Heart right ventricle (tissue), 16 donors: ENCODE results near the gene TMEM269. TPM values are rescaled to one million over a fixed set of nuclear protein-coding genes. Genes with fewer than 3 reads are reported as not detected.

ENCODE experiments used
- ATAC-seq, 8 donors: fragments of 200-7000 bp; cut with Tn5 transposase; one replicate each; pipeline ENCODE4 v1.9.1; 2020; ENCODE audit warnings: mild to moderate bottlenecking in 8 of 8, moderate library complexity in 8 of 8, moderate number of reproducible peaks in 1 of 8
- DNase-seq, 2 donors: peaks; one replicate each; pipeline ENCODE4 v3.0.0-alpha.2; 2020
- H3K27ac ChIP-seq, 10 donors: fragments of 200-600 bp; sonication (generic) in 2 of 10; one replicate each; pipeline versions ENCODE4 v1.5.0 to v1.8.0; 2020 to 2022; ENCODE audit warnings: mild to moderate bottlenecking in 3 of 10
- H3K27me3 ChIP-seq, 7 donors: fragments of 200-600 bp; one replicate each; pipeline ENCODE4 v1.8.0; 2021 to 2022; ENCODE audit warnings: mild to moderate bottlenecking in 2 of 7
- H3K36me3 ChIP-seq, 9 donors: fragments of 200-600 bp; sonication (generic) in 1 of 9; one replicate each; pipeline versions ENCODE4 v1.5.0 to v1.8.0; 2020 to 2022; ENCODE audit warnings: mild to moderate bottlenecking in 2 of 9
- H3K4me1 ChIP-seq, 9 donors: fragments of 200-600 bp; sonication (generic) in 1 of 9; one replicate each; pipeline versions ENCODE4 v1.5.0 to v1.8.0; 2020 to 2022; ENCODE audit warnings: mild to moderate bottlenecking in 4 of 9
- H3K4me3 ChIP-seq, 10 donors: fragments of 200-600 bp; sonication (generic) in 2 of 10; one replicate each; pipeline versions ENCODE4 v1.5.0 to v1.8.0; 2020 to 2022; ENCODE audit warnings: mild to moderate bottlenecking in 7 of 10, moderate library complexity in 2 of 10
- H3K9me3 ChIP-seq, 11 donors: fragments of 200-600 bp in 10 of 11; sonication (generic) in 2 of 11; one replicate each; pipeline versions ENCODE4 v1.5.0 to v1.8.0; 2013 to 2022; ENCODE audit warnings: mild to moderate bottlenecking in 2 of 11, control low read depth in 1 of 11, moderate library complexity in 1 of 11
- CTCF ChIP-seq, 9 donors: fragments of 200-600 bp; sonication (generic) in 2 of 9; IDR thresholded peaks; one replicate each; pipeline versions ENCODE4 v1.5.0 to v1.8.0; 2021 to 2022; ENCODE audit warnings: antibody characterized with exemption in 9 of 9, mild to moderate bottlenecking in 5 of 9, moderate library complexity in 1 of 9
- WGBS, 2 donors: extraction: QIAGEN DNeasy Blood & Tissue Kit; methylation state at CpG; one replicate each; pipeline ENCODE4 v1.1.7; 2013; ENCODE audit warnings: inconsistent platforms in 1 of 2; 5-methylcytosine and 5-hydroxymethylcytosine counted together
- intact Hi-C, 10 donors: fragments of 100-400 bp; cut with DNase I; formaldehyde crosslinking; loops; one replicate each; pipeline versions ENCODE4 v1.11.1 to v1.14.2; 2022
- long read RNA-seq, 3 donors: library from polyadenylated mRNA; unstranded; transcript quantifications; one replicate each; pipeline ENCODE4 v2.0.0, GENCODE V29; 2020 to 2021
- polyA plus RNA-seq, 2 donors: library from polyadenylated mRNA; stranded (reverse); fragments of 200-250 nt; gene quantifications; one replicate each; pipeline ENCODE4 v1.2.3, GENCODE V29; 2013
- total RNA-seq, 10 donors: library from RNA; stranded (reverse); fragmentation: NEBNext Ultra II Directional in 3 of 10; extraction: Animal tissue kit (Norgen Biotek cat#: 25700) in 3 of 10; gene quantifications; one replicate each; pipeline versions ENCODE4 v1.2.1 to v1.2.4, GENCODE V29; 2021 to 2023
- donor health status: Arrhythmogenic right ventricular cardiomyopathy.
- donor health status: ischemic (EF 13 %, LVEDD 7.1; RV severe dilation, severe dysfunction).
- donor health status: healthy with polysubstance abuse.
- donor health status: DM: no; HTN: yes; CAD: no.
- donor health status: DM: no; HTN: no; CAD: no.
- donor health status: ischemic (EF 25% LVEDD 6.9; RV normal size, moderate dysfunction).
- donor health status: ischemic (EF 25% LVEDD 5.7; RV mildly dilated, moderate dysfunction).
- donor health status: healthy.
- donor health status: DM: yes; HTN: yes; CAD: no.
- donor health status: Ischemic cardiomyopathy.
- donor health status: ischemic (EF 35%, LVEDD 5.7; RV mildly dilated, moderate dysfunction).
- donor health status: nonischemic (EF 11% LVEDD 7.7; RV severe dilation, severe dysfunction).
- donor health status: DM: yes; HTN: yes; CAD: no.
- donor health status: PGD.
- donor health status: ischemic (EF 29% LVEDD 5.4; RV normal size, mild dysfunction).
- donor health status: nonischemic (EF 23%, LVEDD 6.1; RV moderate dilation, normal function).

The TMEM269 gene
- total RNA-seq, result under 1 TPM in 2 of 10 donors, not detected in 8; 0.07 to 0.09 TPM
- under 1 TPM in 1 of 2 donors, not detected in 1; 0.01 TPM for polyA plus RNA-seq
- long read RNA-seq, donor 1, result 0 reads
- long read RNA-seq, donor 2, result 0 reads
- long read RNA-seq, donor 3, partial matches to known transcripts, result 0 of 1 reads
- long read RNA-seq, donor 3, other reads (novel, unspliced or antisense), result 1 of 1 reads

- ATAC-seq (peak; percentile 52 to 64 (median 57)), DNase-seq (peak; percentile 11 to 26)
- peaks cover 0 to 35% (median 8%) of the 10 kb centered on the region in 9 donors for H3K36me3 ChIP-seq
- H3K27me3 ChIP-seq, result peaks cover 0 to 11% (median 0%) of the 10 kb centered on the region in 7 donors
- no peaks in the 10 kb centered on the region for H3K9me3 ChIP-seq
- H3K4me3 ChIP-seq, result peak within 1 kb of the TSS in 9 of 10 donors; percentile 39 to 64 (median 48)
- TF ChIP-seq CTCF (IDR thresholded peaks at IDR 0.05), result no peak
- H3K4me1 ChIP-seq, result peaks cover 4 to 20% (median 14%) of the 10 kb centered on the region in 9 donors
- intact Hi-C loops, result loop anchor here in 1 of 10 donors (10.0 kb wide), 1 partner anchor 290 kb away; no protein-coding TSS in a partner anchor
- 9% methylated on average over 49 to 54 of the region's 54 CpGs for WGBS, 2 donors
- no peak within 1 kb of the TSS for H3K27ac ChIP-seq
Observed at GRCh38 chr1:42784946-42785693, at the start of gene TMEM269. Gene TMEM269 (plus strand): TSS chr1:42784991. CDS start chr1:42789894, 4,903 bp downstream.

- DNase-seq, result no peak
- 88 to 90% methylated on average over 11 of the region's 11 CpGs for WGBS, 2 donors
Observed at GRCh38 chr1:42735056-42735455, 49.7 kb upstream of the TMEM269 start.

DNA sequence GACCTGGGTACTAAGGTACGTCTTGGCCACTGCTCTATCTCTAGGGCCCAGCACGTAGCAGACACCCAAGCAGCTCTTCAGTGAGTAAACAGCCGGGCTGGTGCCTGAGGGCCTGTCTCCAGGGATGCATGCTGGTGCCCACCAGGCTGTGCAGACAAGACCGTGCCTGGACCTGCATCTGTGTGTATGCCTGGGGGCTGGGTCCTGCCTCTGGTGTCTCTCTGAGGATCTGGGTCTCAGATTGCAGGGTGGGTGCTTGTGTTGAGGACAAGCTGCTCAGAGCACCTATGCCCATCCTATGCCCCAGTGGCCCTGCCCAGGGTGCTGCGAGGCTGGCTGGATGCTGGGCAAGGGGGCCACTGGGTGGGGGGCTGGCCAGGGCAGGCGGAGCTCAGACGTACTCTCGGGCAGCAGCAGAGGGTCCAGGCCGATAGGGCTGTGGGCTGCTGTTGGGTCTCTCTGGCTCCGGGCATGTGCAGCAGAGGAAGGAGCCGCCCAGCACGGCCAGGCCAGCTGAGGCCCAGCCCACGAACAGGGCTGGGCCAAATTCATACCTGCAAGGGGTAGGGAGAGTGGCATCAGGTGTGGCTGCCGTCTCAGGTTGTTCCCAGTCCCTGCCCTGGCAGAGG is 49.2 kb upstream of the TMEM269 start:
- Histone ChIP-seq H3K4me1 (peaks cover 0 to 15% (median 0%) of the 10 kb centered on the region in 9 donors), H3K9me3 (no peaks in the 10 kb centered on the region), H3K27ac (no peak overlapping the region), H3K36me3 (no peaks in the 10 kb centered on the region), H3K4me3 (no peak overlapping the region), H3K27me3 (no peaks in the 10 kb centered on the region)
- 87 to 91% methylated on average over 14 of the region's 14 CpGs for WGBS, 2 donors
- DNase-seq (no peak), ATAC-seq (no peak)
- no peak for TF ChIP-seq CTCF (IDR thresholded peaks at IDR 0.05)
- intact Hi-C loops, result no loop called here

More at GRCh38 chr1:42735056-42735455, 49.7 kb upstream of the TMEM269 start:
- no peak for TF ChIP-seq CTCF (IDR thresholded peaks at IDR 0.05)
- Histone ChIP-seq H3K27ac (no peak overlapping the region), H3K27me3 (no peaks in the 10 kb centered on the region), H3K36me3 (no peaks in the 10 kb centered on the region), H3K9me3 (no peaks in the 10 kb centered on the region), H3K4me1 (peaks cover 0 to 15% (median 0%) of the 10 kb centered on the region in 9 donors), H3K4me3 (no peak overlapping the region)
- intact Hi-C loops, result no loop called here
- ATAC-seq, result no peak

GRCh38 chr1:42736152-42736551 is 48.6 kb upstream of the TMEM269 start:
- Histone ChIP-seq H3K9me3 (no peaks in the 10 kb centered on the region), H3K36me3 (no peaks in the 10 kb centered on the region), H3K4me1 (peaks cover 0 to 15% (median 0%) of the 10 kb centered on the region in 9 donors), H3K4me3 (no peak overlapping the region), H3K27ac (no peak overlapping the region), H3K27me3 (no peaks in the 10 kb centered on the region)
- 67 to 71% methylated on average over 4 of the region's 4 CpGs for WGBS, 2 donors
- DNase-seq (no peak), ATAC-seq (peak in 2 of 8 donors; percentile 24 to 27)
- intact Hi-C loops, result no loop called here
- TF ChIP-seq CTCF (IDR thresholded peaks at IDR 0.05), result peak in 3 of 9 donors; percentile 5 to 21 (median 9)
